Thyroid gland (tissue), 4 donors: ENCODE results near the gene CXCR2.

Source experiments
- POLR2A ChIP-seq, 2 donors: fragments of 450-650 bp; IDR thresholded peaks; one replicate each; pipeline ENCODE4 v1.6.1; 2017; ENCODE audit warnings: antibody characterized with exemption in 2 of 2, mild to moderate bottlenecking in 2 of 2, moderate library complexity in 1 of 2
- TF ChIP-seq, protein P1 (sequence below), 6 experiments: fragments of 200-600 bp in 3 of 6; fragments of 450-650 bp in 3 of 6; sonication (generic) in 3 of 6; IDR thresholded peaks; one replicate each; pipeline ENCODE4 v1.5.1; 2016 to 2019; ENCODE audit warnings: antibody characterized with exemption in 6 of 6, mild to moderate bottlenecking in 2 of 6, inconsistent platforms in 1 of 6, moderate library complexity in 1 of 6

DNA sequence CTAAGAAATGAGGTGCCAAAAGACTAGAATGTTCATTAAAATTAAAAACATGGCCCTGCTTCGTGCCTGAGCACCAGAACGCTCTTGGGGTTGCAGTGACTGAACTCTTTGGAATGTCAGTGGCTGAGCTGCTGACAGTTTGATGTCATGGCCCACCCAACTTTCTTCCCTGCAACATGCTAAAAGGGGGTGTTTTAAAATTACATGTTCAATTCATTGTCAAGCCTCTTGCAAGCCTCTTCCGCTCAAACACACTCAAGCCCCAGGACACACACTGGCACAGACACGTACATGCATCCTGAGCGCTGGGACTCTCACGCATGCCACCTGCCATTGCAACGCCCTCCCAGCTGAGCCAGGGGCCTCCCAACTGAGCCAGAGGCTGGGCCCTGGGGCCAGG, 44.1 kb upstream of the CXCR2 start:
- TF ChIP-seq, protein P1, sequence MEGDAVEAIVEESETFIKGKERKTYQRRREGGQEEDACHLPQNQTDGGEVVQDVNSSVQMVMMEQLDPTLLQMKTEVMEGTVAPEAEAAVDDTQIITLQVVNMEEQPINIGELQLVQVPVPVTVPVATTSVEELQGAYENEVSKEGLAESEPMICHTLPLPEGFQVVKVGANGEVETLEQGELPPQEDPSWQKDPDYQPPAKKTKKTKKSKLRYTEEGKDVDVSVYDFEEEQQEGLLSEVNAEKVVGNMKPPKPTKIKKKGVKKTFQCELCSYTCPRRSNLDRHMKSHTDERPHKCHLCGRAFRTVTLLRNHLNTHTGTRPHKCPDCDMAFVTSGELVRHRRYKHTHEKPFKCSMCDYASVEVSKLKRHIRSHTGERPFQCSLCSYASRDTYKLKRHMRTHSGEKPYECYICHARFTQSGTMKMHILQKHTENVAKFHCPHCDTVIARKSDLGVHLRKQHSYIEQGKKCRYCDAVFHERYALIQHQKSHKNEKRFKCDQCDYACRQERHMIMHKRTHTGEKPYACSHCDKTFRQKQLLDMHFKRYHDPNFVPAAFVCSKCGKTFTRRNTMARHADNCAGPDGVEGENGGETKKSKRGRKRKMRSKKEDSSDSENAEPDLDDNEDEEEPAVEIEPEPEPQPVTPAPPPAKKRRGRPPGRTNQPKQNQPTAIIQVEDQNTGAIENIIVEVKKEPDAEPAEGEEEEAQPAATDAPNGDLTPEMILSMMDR (IDR thresholded peaks at IDR 0.05), result no peak
- TF ChIP-seq POLR2A (IDR thresholded peaks at IDR 0.05), result no peak
